Body of pancreas (tissue), 4 donors: ENCODE results near the gene FAM131A. TPM values are rescaled to one million over a fixed set of nuclear protein-coding genes. Genes with fewer than 3 reads are reported as not detected.
A peak's percentile ranks its signal among the peaks of the same experiment; 100 is the strongest.

ENCODE experiments used
- ATAC-seq: fragments of 150-250 bp; one replicate; pipeline ENCODE4 v1.9.1; 2016
- DNase-seq, 4 donors: peaks; one replicate each; pipeline ENCODE4 v3.0.0-alpha.2; 2019
- H3K27ac ChIP-seq, 4 donors: fragments of 200-600 bp; sonication (generic); 1 replicate in 3 of 4; 2 replicates in 1 of 4; pipeline versions ENCODE4 v1.5.1 to v1.6.1; 2016 to 2019; ENCODE audit warnings: mild to moderate bottlenecking in 1 of 4, mixed read lengths in 1 of 4, moderate library complexity in 1 of 4
- H3K27me3 ChIP-seq, 2 donors: fragments of 200-600 bp; sonication (generic); one replicate each; pipeline ENCODE4 v1.6.0; 2016; ENCODE audit warnings: mild to moderate bottlenecking in 1 of 2
- H3K36me3 ChIP-seq, 2 donors: fragments of 200-600 bp; sonication (generic); replicated peaks in 1 of 2; 2 replicates each; pipeline ENCODE4 v1.5.1; 2016; ENCODE audit warnings: low read depth in 2 of 2; ENCODE audit not compliant: insufficient read depth in 1 of 2
- H3K4me1 ChIP-seq: fragments of 200-600 bp; sonication (generic); one replicate; pipeline ENCODE4 v1.6.0; 2016
- H3K4me3 ChIP-seq, 2 donors: fragments of 200-600 bp; sonication (generic); 1 replicate in 1 of 2; 2 replicates in 1 of 2; pipeline ENCODE4 v1.5.1; 2016 to 2019
- H3K9me3 ChIP-seq, 3 donors: fragments of 200-600 bp; sonication (generic); 1 replicate in 2 of 3; 2 replicates in 1 of 3; pipeline ENCODE4 v1.5.1; 2016
- POLR2A ChIP-seq, 3 donors: fragments of 450-650 bp; IDR thresholded peaks; one replicate each; pipeline ENCODE4 v1.6.1; 2016; ENCODE audit warnings: antibody characterized with exemption in 3 of 3, mild to moderate bottlenecking in 2 of 3
- WGBS, 2 donors: methylation state at CpG; one replicate each; pipeline ENCODE4 v1.1.5; 2017; 5-methylcytosine and 5-hydroxymethylcytosine counted together
- intact Hi-C: fragments of 100-400 bp; cut with DNase I; formaldehyde crosslinking; loops from one replicate; pipeline ENCODE4 v1.15.1; 2023
- total RNA-seq, 2 donors: library from RNA; depleted of rRNA; stranded (reverse); fragments of >200 nt; gene quantifications; one replicate each; pipeline ENCODE4 v1.1.0, GENCODE V29; 2016
- TF ChIP-seq, protein P1 (sequence below), 7 experiments: fragments of 450-650 bp in 4 of 7; fragments of 200-600 bp in 3 of 7; sonication (generic) in 3 of 7; IDR thresholded peaks; one replicate each; pipeline ENCODE4 v1.5.1; 2016 to 2019; ENCODE audit warnings: antibody characterized with exemption in 7 of 7

Gene FAM131A
- total RNA-seq, 2 donors from 2014 or later = 11.5 to 13.5 TPM

DNA sequence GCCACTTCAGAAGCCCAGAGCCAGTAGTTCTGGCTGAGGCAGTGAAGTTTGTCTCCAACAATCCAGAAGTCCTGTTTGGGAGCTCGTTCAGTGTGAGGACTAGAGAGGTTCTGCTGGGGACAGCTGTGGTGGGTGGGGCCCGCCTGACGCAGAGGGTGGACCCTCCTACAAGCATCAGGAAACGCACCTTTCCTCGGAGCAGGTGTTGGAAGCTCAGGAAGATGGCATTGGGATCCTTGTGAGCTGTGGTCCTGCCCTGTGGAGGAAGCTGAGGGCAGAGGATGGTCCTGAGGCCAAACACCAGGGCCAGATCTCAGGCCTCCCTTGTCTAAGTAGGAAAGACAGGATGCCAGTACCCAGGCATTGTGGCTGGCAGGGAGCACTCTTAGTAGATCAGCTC lies 35.5 kb downstream of the FAM131A start:
- intact Hi-C loops = loop anchor here (5.0 kb wide), 1 partner anchor 164 kb away; no protein-coding TSS in a partner anchor
- 73 to 85% methylated on average over 5 of the region's 5 CpGs for WGBS, 2 donors
- Histone ChIP-seq H3K9me3 (no peaks in the 10 kb centered on the region), H3K4me3 (no peak overlapping the region), H3K36me3 (peaks cover 0 to under 1% of the 10 kb centered on the region in 2 donors), H3K4me1 (peaks cover 32% of the 10 kb centered on the region), H3K27ac (no peak overlapping the region), H3K27me3 (no peaks in the 10 kb centered on the region)
- no peak for TF ChIP-seq POLR2A (IDR thresholded peaks at IDR 0.05)
- TF ChIP-seq, protein P1, sequence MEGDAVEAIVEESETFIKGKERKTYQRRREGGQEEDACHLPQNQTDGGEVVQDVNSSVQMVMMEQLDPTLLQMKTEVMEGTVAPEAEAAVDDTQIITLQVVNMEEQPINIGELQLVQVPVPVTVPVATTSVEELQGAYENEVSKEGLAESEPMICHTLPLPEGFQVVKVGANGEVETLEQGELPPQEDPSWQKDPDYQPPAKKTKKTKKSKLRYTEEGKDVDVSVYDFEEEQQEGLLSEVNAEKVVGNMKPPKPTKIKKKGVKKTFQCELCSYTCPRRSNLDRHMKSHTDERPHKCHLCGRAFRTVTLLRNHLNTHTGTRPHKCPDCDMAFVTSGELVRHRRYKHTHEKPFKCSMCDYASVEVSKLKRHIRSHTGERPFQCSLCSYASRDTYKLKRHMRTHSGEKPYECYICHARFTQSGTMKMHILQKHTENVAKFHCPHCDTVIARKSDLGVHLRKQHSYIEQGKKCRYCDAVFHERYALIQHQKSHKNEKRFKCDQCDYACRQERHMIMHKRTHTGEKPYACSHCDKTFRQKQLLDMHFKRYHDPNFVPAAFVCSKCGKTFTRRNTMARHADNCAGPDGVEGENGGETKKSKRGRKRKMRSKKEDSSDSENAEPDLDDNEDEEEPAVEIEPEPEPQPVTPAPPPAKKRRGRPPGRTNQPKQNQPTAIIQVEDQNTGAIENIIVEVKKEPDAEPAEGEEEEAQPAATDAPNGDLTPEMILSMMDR (IDR thresholded peaks at IDR 0.05) = no peak
- no peak for DNase-seq
- no peak for ATAC-seq

- Histone ChIP-seq H3K4me1 (peaks cover 35% of the 10 kb centered on the region), H3K9me3 (no peaks in the 10 kb centered on the region), H3K36me3 (no peaks in the 10 kb centered on the region), H3K27me3 (no peaks in the 10 kb centered on the region), H3K27ac (no peak overlapping the region), H3K4me3 (no peak overlapping the region)
- ATAC-seq (no peak), DNase-seq (no peak)
- TF ChIP-seq, protein P1 (IDR thresholded peaks at IDR 0.05) = no peak
- TF ChIP-seq POLR2A (IDR thresholded peaks at IDR 0.05) = no peak
- 84 to 90% methylated on average over 5 to 6 of the region's 6 CpGs for WGBS, 2 donors
- intact Hi-C loops = loop anchor here (5.0 kb wide), 1 partner anchor 164 kb away; no protein-coding TSS in a partner anchor
These were observed 36.0 kb downstream of the FAM131A start for GRCh38 chr3:184373422-184373821.

- 83 to 87% methylated on average over 12 of the region's 12 CpGs for WGBS, 2 donors
- peaks cover 35% of the 10 kb centered on the region for H3K4me1 ChIP-seq
- H3K4me3 ChIP-seq = no peak overlapping the region
- no peaks in the 10 kb centered on the region for H3K27me3 ChIP-seq
- ATAC-seq (no peak), DNase-seq (no peak)
- TF ChIP-seq POLR2A (IDR thresholded peaks at IDR 0.05) = no peak
- TF ChIP-seq, protein P1 (IDR thresholded peaks at IDR 0.05) = no peak
- no peaks in the 10 kb centered on the region for H3K36me3 ChIP-seq
- H3K9me3 ChIP-seq = no peaks in the 10 kb centered on the region
- no peak overlapping the region for H3K27ac ChIP-seq
- intact Hi-C loops = no loop called here
These were observed 38.5 kb downstream of the FAM131A start for GRCh38 chr3:184375747-184376461.

GRCh38 chr3:184377374-184377773 lies 40.0 kb downstream of the FAM131A start:
- H3K27ac ChIP-seq = peak overlapping the region in 3 of 4 donors; percentile 5 to 58 (median 23)
- no peak for ATAC-seq
- TF ChIP-seq POLR2A (IDR thresholded peaks at IDR 0.05) = no peak
- peaks cover 34% of the 10 kb centered on the region for H3K4me1 ChIP-seq
- DNase-seq = no peak
- no peaks in the 10 kb centered on the region for H3K36me3 ChIP-seq
- WGBS, 2 donors = 59 to 67% methylated on average over 5 of the region's 5 CpGs
- H3K4me3 ChIP-seq = no peak overlapping the region
- intact Hi-C loops = no loop called here
- H3K9me3 ChIP-seq = no peaks in the 10 kb centered on the region
- H3K27me3 ChIP-seq = no peaks in the 10 kb centered on the region

DNA sequence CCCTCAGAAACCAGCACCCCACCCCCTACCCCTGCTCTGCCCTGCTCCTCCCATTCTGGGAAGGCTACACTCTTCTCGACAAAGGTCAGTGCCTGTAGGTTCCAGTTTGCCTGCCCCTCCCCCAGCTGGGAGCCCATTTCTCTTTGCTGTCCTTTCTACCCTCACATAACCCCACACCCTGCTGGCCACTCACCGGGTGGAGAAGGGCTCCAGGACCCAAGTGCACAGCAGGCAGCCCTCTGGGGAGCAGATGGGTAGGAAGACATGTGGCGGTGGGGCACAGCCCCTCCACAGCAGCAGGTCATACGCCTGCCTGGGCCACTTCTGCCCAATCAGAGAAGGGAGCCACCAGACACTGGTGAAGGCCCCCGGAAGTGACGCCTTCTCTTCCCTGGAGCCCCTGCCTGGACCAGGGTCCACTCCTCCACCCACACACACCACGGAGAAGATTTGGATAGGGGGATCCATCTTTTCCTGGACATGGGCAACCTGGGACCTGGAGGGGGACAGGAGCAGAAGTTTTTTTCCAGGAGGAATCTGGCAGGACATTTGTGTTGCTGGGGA lies 40.6 kb downstream of the FAM131A start, which contains the start of gene THPO:
TSS of gene THPO (minus strand) at position 326 of the 564 bp plus-strand sequence. CDS start 1,948 bp downstream, outside the sequence.
- peak; percentile 56 for ATAC-seq
- WGBS, 2 donors = 24 to 69% methylated on average over 2 to 7 of the region's 7 CpGs
- intact Hi-C loops = no loop called here
- Histone ChIP-seq H3K36me3 (no peaks in the 10 kb centered on the region), H3K27ac (peak within 1 kb of the TSS; percentile 25 to 58 (median 37)), H3K4me3 (no peak within 1 kb of the TSS), H3K9me3 (no peaks in the 10 kb centered on the region), H3K4me1 (peaks cover 34% of the 10 kb centered on the region), H3K27me3 (no peaks in the 10 kb centered on the region)
- DNase-seq = peak; percentile 66 to 79 (median 75)
- TF ChIP-seq POLR2A (IDR thresholded peaks at IDR 0.05) = no peak
- TF ChIP-seq, protein P1 (IDR thresholded peaks at IDR 0.05) = no peak
